CD14-positive monocyte (primary cell): ENCODE measurements around the gene DIPK1C. TPM values are rescaled to one million over a fixed set of nuclear protein-coding genes. Genes with fewer than 3 reads are reported as not detected.

ENCODE experiments used
- DNase-seq, 3 donors: peaks; one replicate each; pipeline ENCODE4 v3.0.0-alpha.2; 2011 to 2022
- H2AFZ ChIP-seq: 2 replicates; pipeline ENCODE4 v1.6.0; 2012; ENCODE audit warnings: mild to moderate bottlenecking, low read depth, low read length, inconsistent platforms; ENCODE audit not compliant: insufficient read depth, poor library complexity, severe bottlenecking
- H3K27ac ChIP-seq, 2 donors: 1 replicate in 1 of 2; 2 replicates in 1 of 2; pipeline ENCODE4 v1.5.1; 2012 to 2013; ENCODE audit warnings: low read length in 2 of 2, control low read depth in 1 of 2, inconsistent platforms in 1 of 2, low read depth in 1 of 2, mild to moderate bottlenecking in 1 of 2
- H3K27me3 ChIP-seq, 2 donors: one replicate each; pipeline versions ENCODE4 v1.6.0 to v1.6.1; 2011 to 2013; ENCODE audit warnings: low read length in 2 of 2; ENCODE audit not compliant: control insufficient read depth in 2 of 2, insufficient read depth in 2 of 2
- H3K36me3 ChIP-seq, 2 donors: replicated peaks in 1 of 2; 1 replicate in 1 of 2; 2 replicates in 1 of 2; pipeline versions ENCODE4 v1.5.1 to v1.6.1; 2012 to 2013; ENCODE audit warnings: low read length in 2 of 2, control low read depth in 1 of 2, inconsistent platforms in 1 of 2, mild to moderate bottlenecking in 1 of 2; ENCODE audit not compliant: insufficient read depth in 2 of 2, control insufficient read depth in 1 of 2
- H3K4me1 ChIP-seq, 2 donors: 1 replicate in 1 of 2; 2 replicates in 1 of 2; pipeline versions ENCODE4 v1.5.1 to v1.6.1; 2012 to 2013; ENCODE audit warnings: low read length in 2 of 2, control low read depth in 1 of 2, inconsistent platforms in 1 of 2, mild to moderate bottlenecking in 1 of 2, moderate library complexity in 1 of 2; ENCODE audit not compliant: insufficient read depth in 2 of 2, control insufficient read depth in 1 of 2
- H3K4me2 ChIP-seq: replicated peaks from 2 replicates; pipeline ENCODE3; 2012; ENCODE audit warnings: low read length, moderate library complexity, mild to moderate bottlenecking; ENCODE audit not compliant: poor library complexity, severe bottlenecking; ENCODE audit errors: extremely low read depth
- H3K4me3 ChIP-seq, 3 experiments: fragments of 200-600 bp in 1 of 3; sonication (generic) in 1 of 3; replicated peaks in 1 of 3; 1 replicate in 2 of 3; 2 replicates in 1 of 3; pipeline ENCODE4 v1.5.1; 2011 to 2013; ENCODE audit warnings: low read length in 3 of 3, mild to moderate bottlenecking in 3 of 3, control low read depth in 2 of 3, low read depth in 2 of 3, inconsistent platforms in 1 of 3, moderate library complexity in 1 of 3
- H3K79me2 ChIP-seq: 2 replicates; pipeline ENCODE4 v1.6.0; 2012; ENCODE audit warnings: mild to moderate bottlenecking, control low read depth, inconsistent platforms, low read length, moderate library complexity; ENCODE audit not compliant: insufficient read depth
- H3K9ac ChIP-seq: 2 replicates; pipeline ENCODE4 v1.6.0; 2017; ENCODE audit warnings: low read length, mild to moderate bottlenecking; ENCODE audit not compliant: insufficient read depth, poor library complexity, severe bottlenecking
- H3K9me3 ChIP-seq, 2 donors: replicated peaks in 1 of 2; 1 replicate in 1 of 2; 2 replicates in 1 of 2; pipeline versions ENCODE4 v1.5.1 to v1.6.1; 2012 to 2013; ENCODE audit warnings: low read length in 2 of 2, control low read depth in 1 of 2; ENCODE audit not compliant: control insufficient read depth in 1 of 2, insufficient read depth in 1 of 2
- H4K20me1 ChIP-seq: 2 replicates; pipeline ENCODE4 v1.6.0; 2012; ENCODE audit warnings: mild to moderate bottlenecking, low read length, control low read depth, moderate library complexity; ENCODE audit not compliant: insufficient read depth
- H3K27ac Mint-ChIP-seq, 7 donors: one replicate each; pipeline ENCODE4 v1.8.0; 2020; ENCODE audit warnings: mild to moderate bottlenecking in 7 of 7, mixed read lengths in 7 of 7, moderate library complexity in 6 of 7, inconsistent platforms in 2 of 7
- H3K27me3 Mint-ChIP-seq, 3 donors: one replicate each; pipeline ENCODE4 v1.8.0; 2021 to 2022; ENCODE audit warnings: low read depth in 3 of 3, mild to moderate bottlenecking in 3 of 3, mixed read lengths in 3 of 3, moderate library complexity in 3 of 3, inconsistent platforms in 1 of 3
- H3K36me3 Mint-ChIP-seq, 2 donors: one replicate each; pipeline ENCODE4 v1.8.0; 2020; ENCODE audit warnings: mixed read lengths in 2 of 2, inconsistent platforms in 1 of 2, mild to moderate bottlenecking in 1 of 2
- H3K4me1 Mint-ChIP-seq: one replicate; pipeline ENCODE4 v1.8.0; 2020; ENCODE audit warnings: mild to moderate bottlenecking, mixed read lengths
- H3K4me3 Mint-ChIP-seq, 2 donors: one replicate each; pipeline ENCODE4 v1.8.0; 2020; ENCODE audit warnings: mild to moderate bottlenecking in 2 of 2, mixed read lengths in 2 of 2, moderate library complexity in 1 of 2
- H3K9me3 Mint-ChIP-seq, 7 donors: one replicate each; pipeline ENCODE4 v1.8.0; 2020 to 2022; ENCODE audit warnings: mixed read lengths in 7 of 7, mild to moderate bottlenecking in 6 of 7, moderate library complexity in 6 of 7, inconsistent platforms in 2 of 7
- CTCF ChIP-seq: fragments of 200-600 bp; IDR thresholded peaks from one replicate; pipeline ENCODE4 v1.8.0; 2022; ENCODE audit warnings: antibody characterized with exemption, mild to moderate bottlenecking
- WGBS: methylation state at CpG from one replicate; pipeline ENCODE4 v1.1.5; 2013; ENCODE audit warnings: missing lambda C conversion rate; ENCODE audit not compliant: insufficient coverage; 5-methylcytosine and 5-hydroxymethylcytosine counted together
- intact Hi-C, 2 donors: fragments of 100-400 bp; cut with micrococcal nuclease; formaldehyde crosslinking; loops; one replicate each; pipeline versions ENCODE4 v1.15.0 to v1.15.1; 2023
- polyA plus RNA-seq, 3 donors: library from polyadenylated mRNA; depleted of rRNA in 1 of 3; unstranded in 2 of 3; stranded (reverse) in 1 of 3; fragments of 300-500 nt in 2 of 3; fragments of >200 nt in 1 of 3; fragmentation: Illumina TruSeq in 2 of 3; gene quantifications; 1 replicate in 2 of 3; 2 replicates in 1 of 3; pipeline ENCODE4 v1.2.3, GENCODE V29; 2012 to 2021

The DIPK1C gene
- polyA plus RNA-seq, 3 donors: not detected

- DNase-seq: peak; percentile 71 to 86 (median 76)
- Mint-ChIP-seq H3K36me3 (peaks cover 31% of the 10 kb centered on the region in 2 donors), H3K4me3 (peak overlapping the region; percentile 89 to 92), H3K9me3 (no peaks in the 10 kb centered on the region), H3K4me1 (peaks cover 65% of the 10 kb centered on the region), H3K27me3 (peaks cover 0 to 2% (median 0%) of the 10 kb centered on the region in 3 donors), H3K27ac (peak overlapping the region; percentile 96 to 100 (median 99))
- Histone ChIP-seq H3K36me3 (peaks cover 17 to 30% of the 10 kb centered on the region in 2 donors), H3K79me2 (peaks cover 53% of the 10 kb centered on the region), H3K4me1 (peaks cover 52 to 64% of the 10 kb centered on the region in 2 donors), H3K4me2 (peak overlapping the region; percentile 92), H3K9me3 (no peaks in the 10 kb centered on the region), H3K27ac (peak overlapping the region; percentile 87 to 90), H3K27me3 (no peaks in the 10 kb centered on the region), H4K20me1 (no peaks in the 10 kb centered on the region), H3K4me3 (peak overlapping the region; percentile 36 to 86 (median 77)), H2AFZ (peak overlapping the region; percentile 47), H3K9ac (peak overlapping the region; percentile 64)
- WGBS: 18% methylated on average over 7 of the region's 14 CpGs
- intact Hi-C loops: loop anchor here (5.0 to 10.0 kb wide), 5 partner anchors 96 to 354 kb away; partner anchors contain the start of genes CYB5A (in 1 of the 2), FBXO15 (in 1 of the 2), TIMM21 (in 1 of the 2) and ZNF407 (in 1 of the 2)
- TF ChIP-seq CTCF: no peak
Measured at GRCh38 chr18:74498712-74499627, 41.9 kb upstream of the DIPK1C start.

- H3K36me3 Mint-ChIP-seq: peaks cover 19% of the 10 kb centered on the region in 2 donors
- DNase-seq: peak in 2 of 3 donors; percentile 50 to 57
- H3K9me3 Mint-ChIP-seq: no peaks in the 10 kb centered on the region
- peak overlapping the region; percentile 44 to 100 (median 90) for H3K27ac Mint-ChIP-seq
- H3K4me1 Mint-ChIP-seq: peaks cover 62% of the 10 kb centered on the region
- Histone ChIP-seq H3K9ac (no peak overlapping the region), H3K4me3 (peak overlapping the region in 1 of 3 experiments; percentile 86), H3K27me3 (no peaks in the 10 kb centered on the region), H3K79me2 (peaks cover 44% of the 10 kb centered on the region), H3K9me3 (no peaks in the 10 kb centered on the region), H3K36me3 (peaks cover 7 to 18% of the 10 kb centered on the region in 2 donors), H2AFZ (no peak overlapping the region), H4K20me1 (no peaks in the 10 kb centered on the region), H3K27ac (peak overlapping the region; percentile 6 to 90), H3K4me1 (peaks cover 52 to 64% of the 10 kb centered on the region in 2 donors), H3K4me2 (peak overlapping the region; percentile 92)
- peaks cover 0 to 2% (median 2%) of the 10 kb centered on the region in 3 donors for H3K27me3 Mint-ChIP-seq
- intact Hi-C loops: loop anchor here (2.0 to 10.0 kb wide), 6 partner anchors 93 to 353 kb away; partner anchors contain the start of genes CYB5A (in 1 of the 2), FBXO15 (in 1 of the 2), TIMM21 (in 1 of the 2) and ZNF407 (in 1 of the 2)
- WGBS: no CpG with 5 or more reads among the region's 3 CpGs
- peak overlapping the region; percentile 30 to 95 for H3K4me3 Mint-ChIP-seq
- no peak for TF ChIP-seq CTCF
Measured at GRCh38 chr18:74497778-74498177, 40.7 kb upstream of the DIPK1C start.
